A549 treated with dexamethasone at 1 μM for 4 hours (cell line): ENCODE results near the gene GPHB5. TPM values are rescaled to one million over a fixed set of nuclear protein-coding genes. Genes with fewer than 3 reads are reported as not detected.

Experiments used
- total RNA-seq: library from RNA; stranded (reverse); fragments of 200-300 nt; extraction: Qiagen RNA extraction; gene quantifications from 5 replicates; pipeline ENCODE4 v1.2.3, GENCODE V29; 2022

Gene GPHB5, protein sequence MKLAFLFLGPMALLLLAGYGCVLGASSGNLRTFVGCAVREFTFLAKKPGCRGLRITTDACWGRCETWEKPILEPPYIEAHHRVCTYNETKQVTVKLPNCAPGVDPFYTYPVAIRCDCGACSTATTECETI
- total RNA-seq: not detected in 5 replicates

DNA sequence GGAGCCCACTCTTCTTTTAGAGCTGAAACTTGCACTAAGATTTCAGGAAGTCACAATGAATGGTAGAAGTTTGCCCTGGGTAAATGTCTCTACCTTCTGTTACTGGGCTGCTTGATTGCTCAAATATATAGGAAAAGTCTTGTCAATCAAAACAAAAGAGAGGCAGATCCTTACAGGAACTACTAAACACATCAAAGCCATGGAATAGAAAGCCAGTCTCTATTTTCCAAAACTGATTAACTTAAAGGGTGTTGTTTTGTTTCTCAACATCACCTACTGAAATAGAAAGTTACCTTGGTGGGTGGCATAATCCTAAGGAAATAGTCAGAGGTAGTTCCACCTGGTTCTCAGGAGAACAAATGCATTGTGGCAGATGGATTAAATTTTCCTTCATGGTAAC lies at the start of gene GPHB5:
Gene GPHB5 (minus strand): TSS at position 101 of the 400 bp plus-strand sequence. CDS start 1,086 bp downstream, outside the sequence.

Other genes starting within 250 kb of the GPHB5 start
- not detected in 5 replicates for gene RHOJ, start 114.5 kb downstream of the GPHB5 start, total RNA-seq
- gene PPP2R5E, start 224.4 kb upstream of the GPHB5 start, total RNA-seq: 21.1 to 29.8 TPM (median 27.9 TPM) in 5 replicates